Activated naive CD4-positive, alpha-beta T cell treated with anti-CD3 and anti-CD28 coated beads, Interleukin-2, amount 50 U/mL, for 16 hours (primary cell): ENCODE results near the gene GABRD.

Experiments
- DNase-seq: peaks from one replicate; pipeline ENCODE4 v3.0.0-alpha.2; 2020

Gene GABRD

DNA sequence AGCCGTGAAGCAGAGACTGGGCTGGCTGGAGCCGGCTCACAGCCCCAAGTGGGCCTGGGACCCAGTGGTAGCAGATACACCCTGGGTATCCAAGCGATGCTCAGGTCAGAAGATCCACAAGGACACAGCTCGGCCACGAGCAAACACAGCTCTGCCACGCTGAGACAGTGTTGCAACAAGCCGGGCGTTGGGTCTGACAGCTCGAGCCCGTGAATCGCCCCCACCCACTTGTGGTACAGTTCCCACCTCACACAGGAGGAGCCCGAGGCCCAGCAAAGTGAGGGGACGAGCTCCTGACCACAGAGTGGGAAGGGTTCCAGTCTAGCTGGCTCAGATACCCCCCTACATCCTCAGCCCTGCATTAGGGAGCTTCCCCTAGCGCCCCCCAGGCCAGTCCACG lies 22.2 kb downstream of the GABRD start:
- DNase-seq = no peak

GRCh38 chr1:2041887-2042286 lies 22.7 kb downstream of the GABRD start:
- no peak for DNase-seq

GRCh38 chr1:2042830-2043773 lies 24.0 kb downstream of the GABRD start:
- DNase-seq = no peak

GRCh38 chr1:2043886-2044285 lies 24.7 kb downstream of the GABRD start:
- no peak for DNase-seq

DNA sequence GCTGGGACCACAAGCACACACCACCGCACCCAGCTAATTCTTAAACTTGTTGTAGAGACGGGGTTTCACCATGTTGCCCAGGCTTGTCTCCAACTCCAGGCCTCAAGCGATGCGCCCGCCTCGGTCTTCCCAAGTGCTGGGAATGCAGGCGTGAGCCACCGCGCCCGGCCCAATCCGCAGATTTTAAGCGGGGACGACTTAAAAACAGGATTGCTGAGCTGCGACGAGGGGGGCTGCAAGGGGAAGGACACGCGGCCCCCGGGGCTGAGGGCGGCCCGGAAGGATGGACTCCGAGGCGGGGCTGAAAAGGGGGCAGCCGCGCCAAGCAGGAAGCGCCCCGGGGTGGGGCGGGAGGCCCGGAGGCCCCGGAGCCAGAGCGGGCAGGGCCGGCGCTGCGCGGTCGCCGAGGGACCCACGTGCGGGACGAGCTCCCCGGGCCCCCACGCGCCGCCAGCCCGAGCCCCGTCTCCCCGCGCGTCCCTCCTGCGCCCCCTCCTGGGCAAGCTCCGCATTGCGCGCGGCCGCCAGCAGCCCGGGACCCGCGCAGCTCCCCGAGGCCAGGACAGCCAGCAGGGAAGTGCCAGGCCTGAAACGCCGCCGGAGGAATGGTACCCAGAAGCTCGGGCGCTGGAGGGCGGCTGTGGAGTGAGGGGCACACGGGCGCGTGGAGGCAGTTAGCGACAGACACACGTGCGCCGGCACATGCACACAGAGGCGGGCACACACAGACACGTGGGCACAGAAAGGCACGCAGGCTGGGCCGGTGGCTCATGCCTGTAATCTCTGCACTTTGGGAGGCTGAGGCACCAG lies 25.6 kb downstream of the GABRD start:
- DNase-seq = peak; percentile 86

GRCh38 chr1:2045468-2046173 lies 26.5 kb downstream of the GABRD start:
- no peak for DNase-seq

GRCh38 chr1:2046174-2046917 lies 27.2 kb downstream of the GABRD start:
- peak; percentile 41 for DNase-seq

DNA sequence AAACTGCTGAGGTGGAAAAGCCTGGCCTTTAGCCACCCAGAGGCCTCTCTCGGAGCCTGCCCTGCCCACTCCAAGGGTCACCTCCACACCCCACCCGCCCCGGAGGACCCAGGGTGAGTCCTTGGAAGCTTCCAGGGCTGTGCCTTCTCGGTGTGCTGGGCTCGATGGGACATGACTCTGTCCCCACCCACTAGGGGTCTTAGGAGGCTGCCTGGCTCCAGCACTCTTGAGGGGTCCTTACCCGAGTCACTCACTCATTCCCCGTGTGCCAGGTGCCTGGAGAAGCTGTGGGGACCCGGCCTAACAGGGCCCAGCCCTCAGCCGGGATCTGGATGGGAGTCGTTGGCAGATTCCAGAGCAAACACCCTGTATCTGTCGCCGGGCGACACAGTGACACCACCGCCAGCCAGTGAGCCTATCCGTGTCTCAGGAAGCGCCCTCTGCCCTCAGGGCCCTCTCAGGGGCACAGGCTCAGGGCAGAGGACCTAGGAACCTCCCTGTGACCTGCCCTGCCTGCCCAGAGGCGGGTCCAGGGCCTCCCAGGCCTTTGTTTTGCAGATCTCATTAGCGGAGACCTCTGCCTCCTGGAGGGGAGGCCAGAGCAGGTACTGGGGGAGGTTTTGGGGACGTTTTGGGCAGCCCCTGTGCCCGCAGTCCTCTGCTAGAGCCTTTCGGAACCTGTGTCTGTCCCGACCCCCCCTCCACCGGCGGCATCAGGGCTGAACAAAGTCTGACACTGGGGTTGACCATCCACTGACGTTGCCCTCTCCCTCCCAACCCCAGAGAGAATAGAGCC lies 28.0 kb downstream of the GABRD start:
- no peak for DNase-seq

DNA sequence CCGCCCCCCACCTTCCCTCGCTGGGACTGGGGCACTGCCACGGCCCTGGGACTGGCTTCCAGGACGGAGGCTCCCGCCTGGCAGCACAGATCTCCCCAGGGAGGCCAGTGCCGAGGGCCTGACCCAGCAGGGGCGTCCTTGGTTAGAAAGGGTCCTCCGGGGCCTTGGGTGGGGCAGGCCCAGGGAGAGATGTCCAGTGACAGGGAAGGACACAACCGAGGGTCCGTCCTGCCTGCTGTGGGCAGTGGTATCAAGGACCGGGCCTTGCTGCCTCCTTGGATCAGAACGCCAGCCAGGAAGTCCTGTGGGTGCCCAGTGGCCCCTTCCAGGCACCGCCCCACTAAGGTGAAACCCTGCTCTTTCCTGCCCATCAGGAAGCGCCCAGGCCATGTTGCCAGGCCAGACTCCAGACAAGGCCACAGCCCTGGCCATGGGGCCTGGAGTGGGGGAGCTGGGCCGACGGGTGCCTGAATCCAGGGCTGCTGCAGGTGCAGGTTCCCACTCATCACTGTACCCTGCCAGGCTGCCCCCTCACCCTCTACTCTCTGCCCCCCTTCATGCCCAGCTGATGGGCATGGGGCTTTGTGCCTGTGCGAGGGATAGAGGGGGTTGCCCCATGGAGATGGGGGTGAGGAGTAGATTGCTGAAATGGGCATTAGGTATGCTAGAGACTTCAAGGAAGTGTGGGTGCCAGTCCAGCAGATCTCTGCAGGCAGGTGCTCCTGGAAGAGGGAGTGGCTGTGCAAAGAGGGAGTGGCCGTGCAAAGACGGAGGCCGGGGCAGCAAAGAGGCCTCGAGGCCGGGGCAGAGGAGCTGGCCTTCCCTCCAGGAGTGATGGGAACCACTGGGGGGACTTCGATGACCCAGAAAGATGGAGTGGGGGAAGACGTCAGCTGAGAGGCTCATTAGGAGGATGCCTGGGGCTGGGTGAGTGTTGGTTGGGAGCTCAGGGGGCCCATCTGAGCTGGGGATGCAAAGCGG lies 28.9 kb downstream of the GABRD start:
- DNase-seq = no peak

DNA sequence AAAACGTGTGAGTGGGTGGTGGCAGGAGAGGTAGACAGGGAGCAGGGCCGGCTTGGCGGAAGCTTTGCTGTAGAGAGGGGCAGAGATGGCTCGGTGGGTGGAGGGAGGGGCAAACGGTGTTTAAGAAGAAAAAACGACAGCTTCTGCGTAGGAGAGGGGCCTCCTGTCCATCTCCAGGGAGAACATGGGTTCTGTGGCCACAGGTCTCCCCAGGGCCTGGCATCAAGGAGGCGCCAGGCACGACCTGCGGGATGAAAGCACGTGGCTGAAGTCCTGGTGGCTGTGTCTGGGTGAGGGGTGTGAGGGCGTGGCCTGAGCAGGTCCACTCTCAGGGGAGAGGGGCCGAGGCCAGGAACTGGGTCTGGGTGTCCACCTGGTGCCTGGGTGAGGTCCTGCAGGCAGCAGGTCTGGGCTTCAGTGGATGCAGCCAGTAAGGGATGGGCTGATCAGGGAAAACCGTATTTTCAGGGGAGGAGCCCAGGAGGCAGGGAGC lies 30.1 kb downstream of the GABRD start:
- DNase-seq = no peak

DNA sequence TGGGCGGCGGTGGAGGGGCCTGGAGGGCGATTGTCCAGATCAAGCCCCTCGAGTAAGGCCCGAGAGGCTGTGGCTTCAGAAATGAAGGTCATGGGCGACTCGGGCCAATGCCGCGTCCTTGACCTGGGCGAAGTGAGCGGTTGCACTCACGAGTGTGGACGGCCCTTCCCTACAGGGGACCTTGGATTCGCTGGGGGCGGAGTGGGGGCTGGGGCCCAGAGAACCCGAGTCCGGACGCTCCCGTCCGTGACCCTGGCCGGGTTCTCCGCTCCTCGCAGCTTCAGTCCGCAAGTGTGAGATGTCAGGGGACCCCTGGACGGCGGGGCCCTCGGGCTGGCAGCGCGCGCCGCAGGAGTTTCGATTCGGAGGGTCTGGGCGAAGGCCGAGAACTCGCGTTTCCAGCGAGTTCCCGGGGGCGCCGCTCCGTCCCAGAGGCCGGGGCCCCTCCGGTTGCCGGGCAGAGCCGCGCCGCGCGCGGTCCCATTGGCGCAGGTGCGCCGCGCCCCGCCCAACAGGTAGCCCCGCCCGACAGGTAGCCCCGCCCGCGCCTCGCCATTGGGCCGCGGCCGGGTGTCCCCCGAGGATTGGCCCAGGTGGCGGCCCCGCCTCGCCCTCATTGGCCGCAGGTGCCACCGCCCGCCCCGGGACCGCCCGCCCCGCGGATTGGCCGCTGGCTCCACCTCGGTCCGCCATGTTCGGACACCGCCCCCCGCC lies 30.7 kb downstream of the GABRD start, which contains the start of gene PRKCZ:
Gene PRKCZ (plus strand): TSS at position 694 of the 714 bp plus-strand sequence. CDS start 220 bp downstream, outside the sequence.
- DNase-seq = peak; percentile 96

DNA sequence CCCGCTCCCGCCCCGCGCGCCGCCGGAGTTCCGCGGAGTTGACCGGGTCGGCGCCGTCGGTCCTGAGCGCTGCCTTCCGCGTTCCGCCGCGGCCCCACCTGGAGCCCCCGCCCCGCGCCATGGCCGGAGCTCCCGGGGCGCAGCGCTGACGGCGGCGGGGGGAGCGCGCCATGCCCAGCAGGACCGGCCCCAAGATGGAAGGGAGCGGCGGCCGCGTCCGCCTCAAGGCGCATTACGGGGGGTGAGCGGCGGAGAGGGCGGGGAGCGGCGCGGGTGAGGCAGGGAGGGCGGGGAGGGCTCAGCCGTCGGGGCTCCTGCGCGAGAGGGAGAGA lies 31.3 kb downstream of the GABRD start:
- DNase-seq = peak; percentile 51

DNA sequence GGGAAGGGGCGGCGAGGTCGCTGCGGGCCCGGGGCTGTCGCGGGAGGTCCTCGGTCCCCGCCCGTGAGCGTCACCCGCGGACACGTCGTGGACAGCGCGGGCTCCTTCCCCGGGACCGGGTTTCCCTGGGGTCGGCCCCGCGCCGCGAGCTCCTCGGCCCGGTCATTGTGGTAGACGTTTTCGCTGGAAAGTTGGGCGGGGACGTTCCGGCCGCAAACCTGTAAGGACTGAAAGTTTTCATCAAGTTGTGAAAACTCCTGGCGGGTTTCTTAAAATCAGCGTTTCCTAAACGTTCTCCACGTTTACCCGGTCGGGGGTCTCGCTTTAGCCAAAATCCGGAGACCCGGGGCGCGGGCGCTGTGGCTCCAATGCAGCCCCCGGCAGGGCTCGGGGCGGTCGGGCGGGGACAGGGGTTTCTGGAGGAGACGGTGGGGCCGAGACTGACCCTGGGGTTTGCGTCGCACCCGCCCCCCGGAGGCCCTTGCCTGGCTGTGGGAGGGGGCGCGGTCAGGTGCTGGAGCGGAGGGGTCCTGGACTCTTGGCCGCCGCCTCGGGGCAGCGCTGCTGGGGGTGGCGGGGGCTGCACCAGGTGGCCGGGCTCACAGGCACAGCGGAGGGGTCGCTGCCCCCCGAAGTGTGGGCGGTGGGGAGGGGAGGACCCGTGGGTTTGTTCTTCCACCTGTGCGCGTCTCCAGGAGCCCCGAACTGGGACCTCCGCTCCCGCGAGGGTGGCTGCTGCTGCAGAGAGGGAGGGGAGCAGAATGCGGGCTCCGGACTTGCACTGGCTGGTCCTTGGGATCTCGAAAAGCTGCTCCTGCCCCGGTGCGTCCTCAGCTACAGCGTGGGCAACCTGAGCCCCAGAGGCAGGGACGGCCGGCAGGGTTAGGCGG lies 31.9 kb downstream of the GABRD start:
- no peak for DNase-seq

DNA sequence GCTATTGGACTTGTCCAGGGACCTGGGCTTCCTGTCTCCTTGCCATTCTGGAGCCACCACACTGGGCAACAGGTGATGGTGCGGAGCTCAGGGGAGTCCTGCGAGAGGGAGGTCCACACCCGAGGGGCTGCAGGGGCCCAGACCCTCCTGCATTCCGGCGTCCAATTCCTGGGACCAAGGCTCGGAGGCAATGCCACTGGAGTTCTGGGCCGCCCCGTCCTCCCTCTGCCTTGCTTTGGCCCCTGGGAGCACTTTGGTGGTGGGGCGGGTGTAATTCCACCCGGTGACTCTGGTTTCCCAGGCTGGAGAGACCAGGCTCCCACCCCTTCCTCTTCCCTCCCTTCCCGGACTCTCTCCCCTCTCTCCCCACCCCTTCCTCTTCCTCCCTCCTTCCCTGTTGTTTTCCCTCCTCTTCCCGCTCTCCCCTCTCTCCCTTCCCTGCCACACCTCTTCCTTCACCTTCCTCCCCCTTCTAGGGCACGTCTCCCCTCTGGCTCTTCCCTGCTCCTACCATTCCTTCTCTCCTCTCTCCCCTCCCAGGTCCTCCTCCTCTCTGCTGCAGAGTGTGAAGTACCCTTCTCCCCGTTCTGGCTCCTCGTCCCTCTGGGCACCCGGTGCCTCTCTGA lies 33.0 kb downstream of the GABRD start:
- DNase-seq = no peak

DNA sequence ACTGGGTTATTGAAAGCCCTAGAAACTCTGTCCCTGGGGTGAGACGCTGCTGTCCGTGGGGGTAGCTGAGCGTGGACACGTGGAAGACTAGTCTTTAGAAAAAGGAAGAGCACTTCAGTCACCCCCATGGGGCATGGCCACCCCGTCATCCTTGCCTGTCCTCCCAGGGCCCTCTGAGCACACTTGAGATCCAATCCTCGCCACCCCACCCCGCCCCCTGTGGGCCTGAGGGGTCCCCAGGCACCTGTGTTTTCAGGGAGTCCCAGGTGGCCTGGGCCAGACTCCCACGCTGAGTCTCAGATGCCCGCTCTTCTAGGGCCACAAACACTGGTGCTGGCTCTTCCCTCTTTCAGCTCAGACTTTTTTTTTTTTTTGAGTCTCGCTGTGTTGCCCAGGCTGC lies 33.6 kb downstream of the GABRD start:
- DNase-seq = no peak

GRCh38 chr1:2053217-2053616 lies 34.1 kb downstream of the GABRD start:
- no peak for DNase-seq

- no peak for DNase-seq
Observed at GRCh38 chr1:2053784-2054376, 34.7 kb downstream of the GABRD start.

DNA sequence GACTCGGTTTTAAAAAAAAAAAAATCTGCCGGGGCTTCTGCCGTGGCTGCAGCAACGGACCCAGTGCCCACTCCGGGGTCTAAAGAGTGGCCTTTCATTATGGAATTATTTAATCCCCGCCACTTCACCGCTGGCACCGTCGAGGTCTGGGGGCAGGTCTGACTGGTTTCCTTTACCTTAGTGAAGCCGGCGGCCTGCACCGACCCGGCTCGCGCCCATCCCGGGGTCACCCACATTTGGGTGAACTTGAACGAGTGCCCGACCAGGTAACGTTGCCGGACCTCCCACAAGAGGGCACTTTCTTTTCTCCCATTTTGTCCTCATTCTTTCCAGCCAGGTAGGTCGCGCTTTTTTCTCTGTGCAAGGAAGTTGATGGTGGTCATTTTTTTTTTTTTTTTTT lies 35.4 kb downstream of the GABRD start:
- DNase-seq = no peak
